Inferior parietal cortex (tissue), 1 donor: ENCODE measurements around the gene WDFY4.

Source experiments
- DNase-seq: peaks from one replicate; pipeline ENCODE4 v3.0.0-alpha.2; 2016; ENCODE audit errors: extremely low spot score

The WDFY4 gene

DNA sequence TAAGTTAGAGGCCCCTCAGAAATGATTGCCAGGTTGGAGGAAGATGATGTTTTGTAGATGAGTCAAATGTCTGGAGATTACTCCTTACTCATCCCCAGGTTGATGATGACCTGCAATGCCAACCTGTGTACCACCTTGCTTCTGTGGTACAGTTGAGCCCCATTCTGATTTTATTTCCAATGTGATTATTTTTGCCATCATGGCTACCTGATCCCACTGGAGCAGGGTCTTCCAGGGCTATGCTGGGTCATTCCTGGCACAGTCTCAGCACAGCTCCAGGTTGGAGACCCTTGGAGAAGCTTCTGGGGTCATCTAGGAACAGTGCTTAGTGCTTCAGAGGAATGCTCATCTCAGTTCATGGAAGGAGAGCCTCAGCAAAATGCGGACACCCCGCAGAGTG is 220.6 kb downstream of the WDFY4 start:
- no peak for DNase-seq

- DNase-seq: no peak
Measured at GRCh38 chr10:48906841-48907240, 222.2 kb downstream of the WDFY4 start.

DNA sequence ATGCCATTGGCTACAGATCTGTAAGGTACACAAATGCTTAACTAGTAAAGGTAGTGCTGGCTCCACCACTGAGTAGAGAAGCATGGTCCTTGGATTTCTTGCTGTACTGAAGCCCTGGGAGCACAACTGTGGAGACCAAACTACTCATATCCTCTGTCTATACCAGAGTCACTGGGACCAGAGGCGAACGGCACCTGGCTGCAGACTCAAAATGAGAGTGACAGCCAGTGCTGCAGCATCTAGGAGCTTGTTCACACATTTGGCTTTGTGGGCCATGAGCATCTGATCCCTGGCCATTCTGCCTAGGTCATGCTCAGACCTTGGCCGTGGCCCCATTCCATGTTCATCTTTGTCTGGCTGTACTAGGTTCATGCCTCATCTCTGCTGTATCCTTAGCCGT is 223.1 kb downstream of the WDFY4 start:
- no peak for DNase-seq

DNA sequence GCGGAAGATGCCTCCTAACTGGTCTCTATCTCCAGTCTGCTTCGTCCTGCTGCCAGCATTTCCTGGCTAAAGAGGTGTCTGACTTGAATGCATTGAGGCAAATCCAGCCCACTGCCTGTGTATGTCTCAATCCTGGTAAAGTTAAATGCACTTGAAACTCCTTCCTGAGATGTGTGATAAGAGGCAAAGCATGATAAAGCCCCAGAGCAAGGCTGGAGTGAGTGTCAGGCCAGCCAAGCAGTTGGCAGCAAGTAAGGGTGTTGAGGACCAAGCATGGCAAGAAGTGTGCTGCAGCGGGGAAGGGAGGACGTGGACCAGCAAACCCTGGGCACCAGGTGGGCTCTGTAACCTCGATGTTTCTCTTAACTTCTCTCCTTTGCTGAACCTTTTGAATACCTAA is 225.9 kb downstream of the WDFY4 start:
- no peak for DNase-seq

DNA sequence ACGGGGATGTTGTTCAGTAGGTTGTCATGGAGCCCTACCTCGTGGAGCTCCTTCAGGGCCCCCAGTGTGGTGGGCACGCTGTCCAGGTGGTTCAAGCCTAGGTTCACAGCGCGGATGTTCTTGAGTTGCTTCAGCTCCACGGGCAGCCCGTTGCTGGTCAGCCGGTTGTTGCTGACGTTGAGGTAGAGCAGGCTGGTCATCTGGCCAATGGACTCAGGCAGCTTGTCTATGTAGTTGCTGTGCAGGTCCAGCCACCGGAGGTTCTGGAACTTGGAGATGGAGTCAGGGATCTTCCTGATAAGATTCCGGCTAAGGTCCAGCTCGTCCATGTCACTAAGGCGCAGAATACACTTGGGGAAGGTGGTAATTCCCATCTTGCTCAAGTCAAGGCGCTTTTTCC is 229.0 kb downstream of the WDFY4 start:
- DNase-seq: no peak

DNA sequence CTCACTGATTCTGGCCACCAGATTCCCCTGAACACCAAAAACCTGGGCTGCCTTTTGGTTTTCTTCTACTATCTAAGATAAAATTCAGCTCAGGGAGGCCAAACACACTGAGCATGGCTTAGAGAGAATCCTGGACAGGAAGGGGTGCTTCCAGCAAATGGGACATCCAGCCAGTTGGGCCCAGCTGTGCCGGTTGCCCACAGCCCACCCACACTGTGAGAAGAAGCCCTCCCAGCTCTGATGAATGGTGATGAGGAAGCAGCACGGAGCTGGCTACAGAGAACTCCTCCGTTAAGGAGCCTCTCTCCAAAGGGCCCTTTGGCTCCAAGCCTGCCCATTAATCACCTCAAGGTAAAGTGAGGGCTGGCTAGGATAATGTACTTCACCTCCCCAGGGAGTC is 239.1 kb downstream of the WDFY4 start:
- no peak for DNase-seq

- DNase-seq: no peak
Measured at GRCh38 chr10:48924988-48925387, 240.3 kb downstream of the WDFY4 start.

GRCh38 chr10:48926255-48926654 is 241.6 kb downstream of the WDFY4 start:
- no peak for DNase-seq

DNA sequence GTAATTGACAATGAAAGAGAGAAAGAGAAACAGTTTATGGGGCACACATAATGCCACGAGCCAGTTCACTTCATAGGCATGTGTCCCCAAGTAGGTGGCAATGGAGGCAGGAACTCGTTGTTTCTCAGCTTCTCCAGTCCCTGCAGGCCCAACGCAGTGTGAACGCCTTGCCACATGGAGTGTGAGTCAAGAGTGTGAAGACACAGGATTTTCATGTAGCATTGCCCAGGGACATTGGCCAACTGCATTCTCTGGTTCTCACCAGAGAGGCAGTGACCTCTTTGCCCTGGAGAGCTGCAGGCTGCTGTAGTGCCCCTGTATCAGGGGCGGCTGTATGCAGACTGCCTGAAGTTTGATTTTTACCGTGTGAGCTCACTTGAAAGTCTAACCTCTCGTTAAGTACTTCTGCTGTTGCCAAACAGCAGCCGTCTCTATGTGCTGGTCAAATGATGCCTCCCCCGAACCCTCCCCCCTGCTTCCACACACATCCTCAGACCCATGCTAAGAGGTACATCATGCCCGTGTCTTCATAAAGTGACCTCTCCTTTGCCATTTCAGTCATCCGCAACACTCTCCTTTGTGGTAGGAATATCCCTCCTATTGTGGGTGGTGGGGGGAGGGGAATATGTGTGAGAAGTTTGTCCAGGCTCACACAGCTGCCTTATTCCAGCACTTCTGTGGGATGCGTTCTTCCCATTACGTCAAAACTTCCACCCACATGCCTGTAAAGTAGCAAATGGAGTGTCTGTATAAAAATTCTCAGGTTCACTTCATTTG is 242.3 kb downstream of the WDFY4 start:
- no peak for DNase-seq

DNA sequence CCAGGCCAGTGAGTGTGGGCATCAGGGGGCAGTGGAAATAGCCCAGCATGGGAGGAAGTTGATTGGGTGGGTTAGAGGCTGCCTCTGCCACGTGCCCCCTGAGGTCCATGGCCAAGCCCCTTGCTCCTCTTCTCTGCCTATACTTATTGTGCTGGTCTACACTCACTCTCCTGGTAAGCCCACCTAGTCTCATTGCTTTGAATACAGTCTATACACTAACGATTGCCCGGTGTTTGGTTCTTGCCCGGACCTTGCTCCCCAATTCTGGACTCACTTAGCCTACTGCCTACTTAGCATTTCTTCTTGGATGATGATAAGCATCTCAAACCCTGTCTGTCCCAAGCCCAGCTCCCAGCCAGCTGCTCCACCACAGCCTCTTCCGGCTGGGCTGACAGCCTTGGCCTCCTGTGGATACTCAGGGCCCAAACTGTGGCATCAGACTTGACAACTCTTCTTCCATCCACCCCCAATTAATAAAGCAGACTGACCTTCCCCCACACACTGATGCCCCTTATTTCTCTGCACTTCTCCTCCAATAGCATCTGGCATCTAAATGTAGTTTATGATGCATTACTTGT is 244.8 kb downstream of the WDFY4 start:
- DNase-seq: no peak

- DNase-seq: no peak
Measured at GRCh38 chr10:48931188-48931587, 246.5 kb downstream of the WDFY4 start.

DNA sequence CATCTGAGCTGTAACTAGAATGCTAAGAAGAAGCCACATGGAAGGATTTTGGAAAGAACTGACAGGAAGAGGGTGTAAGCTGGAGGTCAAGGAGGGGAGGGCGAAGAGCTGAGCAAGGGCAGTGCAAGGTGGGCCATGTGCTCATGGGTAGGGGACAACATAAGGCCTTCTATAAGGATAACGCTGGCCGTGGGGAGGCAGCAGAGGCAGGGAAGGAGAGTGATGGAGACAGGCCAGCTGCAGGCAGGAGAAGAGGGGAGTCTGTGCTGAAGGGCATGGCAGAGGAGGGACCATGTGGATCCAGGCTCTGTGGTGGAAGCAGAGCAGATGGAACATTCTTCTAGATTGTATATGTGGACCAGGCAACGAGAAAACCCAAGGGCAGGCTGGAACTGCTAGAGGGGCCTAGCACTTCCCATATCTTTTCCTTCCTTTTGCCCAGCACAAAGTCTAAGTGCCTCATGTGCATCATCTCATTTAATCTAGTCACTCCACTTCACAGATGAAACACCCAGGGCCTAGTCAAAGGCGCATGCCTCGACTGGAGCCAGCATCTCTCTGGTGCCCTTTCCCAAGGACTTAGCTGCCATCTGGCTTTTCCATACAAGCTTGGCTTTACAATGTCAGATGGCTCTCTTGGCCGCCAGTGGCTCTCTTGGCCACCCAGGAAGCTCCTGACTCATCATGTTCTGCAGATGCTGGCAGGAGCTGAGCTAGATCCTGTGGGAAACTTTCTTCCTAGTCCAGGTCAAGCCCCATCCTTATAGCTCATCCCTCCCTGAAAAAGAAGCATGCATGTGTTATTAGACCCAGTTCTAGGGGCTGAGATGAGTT is 248.4 kb downstream of the WDFY4 start:
- no peak for DNase-seq

DNA sequence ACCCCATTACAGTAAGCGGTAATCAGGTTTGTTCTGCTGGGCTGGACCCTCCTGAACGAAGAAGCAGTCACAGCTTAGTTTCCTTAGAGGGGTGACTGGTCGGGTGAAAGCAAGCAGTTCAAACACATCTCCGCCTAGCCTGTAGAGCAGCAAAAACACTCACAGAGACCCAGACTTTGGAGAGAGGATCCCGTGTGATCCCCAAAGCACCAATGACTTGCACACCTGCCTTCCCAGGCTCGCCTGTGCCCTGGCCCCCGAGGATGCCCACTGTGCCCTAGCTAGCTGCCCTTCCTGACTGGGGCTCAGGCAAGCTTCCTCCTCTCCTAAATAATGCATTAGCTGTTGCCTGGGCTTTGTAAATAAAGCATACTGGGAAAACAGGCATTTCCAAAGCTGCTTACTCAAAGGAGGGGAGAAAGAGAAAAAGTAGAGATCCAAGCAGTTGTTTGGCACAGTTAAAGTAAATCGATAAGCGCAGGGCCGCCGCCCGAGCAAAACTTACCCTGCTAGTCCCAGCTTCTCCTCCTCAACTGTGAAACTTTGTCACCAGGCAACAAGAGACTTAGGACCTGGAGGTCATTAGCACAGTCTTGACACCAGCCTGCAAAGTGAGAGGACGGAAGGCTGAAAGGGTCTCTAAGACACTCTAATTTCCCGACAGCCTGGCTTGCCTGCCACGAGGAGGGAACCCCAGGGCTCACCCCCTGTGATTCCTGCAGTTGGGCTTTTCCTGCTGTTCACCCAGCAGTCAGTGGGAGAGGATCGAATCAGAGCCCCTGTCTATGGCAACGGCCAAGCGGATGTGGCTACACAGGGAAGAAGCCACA is 250.2 kb downstream of the WDFY4 start:
- no peak for DNase-seq

- no peak for DNase-seq
Measured at GRCh38 chr10:48935577-48935976, 250.9 kb downstream of the WDFY4 start.

- no peak for DNase-seq
Measured at GRCh38 chr10:48937796-48938195, 253.1 kb downstream of the WDFY4 start.

- DNase-seq: no peak
Measured at GRCh38 chr10:48938281-48938680, 253.6 kb downstream of the WDFY4 start.

DNA sequence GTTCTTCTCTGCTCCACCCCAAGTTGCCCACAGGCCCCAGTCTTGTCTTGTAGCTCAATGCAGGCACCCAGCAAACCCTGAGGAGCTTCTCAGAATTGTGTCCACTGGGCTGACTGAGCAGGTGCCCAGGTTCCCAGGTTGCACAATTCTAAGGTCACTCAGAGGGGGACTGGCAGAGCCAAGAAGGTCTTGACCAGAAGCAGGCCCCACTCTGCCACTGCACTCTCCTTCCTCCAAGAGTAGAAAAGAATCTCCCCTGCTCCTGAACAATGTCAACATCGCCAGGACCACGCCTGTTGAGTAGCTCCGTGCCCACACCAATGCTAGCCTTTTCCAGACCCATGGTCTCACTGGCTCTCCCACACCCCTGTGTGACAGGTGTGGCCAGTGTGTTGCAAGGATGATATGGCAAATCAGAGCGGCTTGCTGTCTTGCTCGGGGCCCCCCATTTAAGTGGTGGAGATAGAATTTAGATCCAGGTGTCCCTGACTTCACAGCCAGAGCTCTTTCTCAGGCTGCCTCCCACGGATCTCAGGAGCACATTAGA is 254.4 kb downstream of the WDFY4 start:
- no peak for DNase-seq

DNA sequence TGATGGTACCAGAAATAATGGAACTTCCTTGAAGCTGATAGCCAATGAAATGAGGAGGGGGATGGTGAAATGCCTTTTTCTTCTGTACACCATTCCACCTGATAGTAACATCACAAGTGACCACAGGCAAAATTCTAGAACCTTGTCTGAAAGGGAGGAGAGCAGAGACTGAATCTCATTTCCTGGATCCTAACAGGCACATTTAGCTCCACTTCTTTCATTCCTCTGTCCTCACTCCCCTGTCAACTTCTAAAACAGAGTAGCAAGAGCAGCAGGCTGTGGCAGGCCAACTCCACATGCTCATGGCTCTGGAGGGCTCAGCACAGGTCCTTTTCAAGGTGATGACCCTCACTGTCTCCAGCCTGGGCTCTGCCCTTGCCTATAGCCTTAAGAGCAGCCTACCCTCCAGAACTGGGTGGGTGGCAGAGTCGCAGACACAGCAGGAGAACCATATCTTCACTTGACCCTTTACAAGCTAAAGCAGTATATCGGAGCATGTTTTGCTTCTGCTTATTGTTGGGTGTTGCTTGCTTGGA is 255.2 kb downstream of the WDFY4 start, which contains the start of gene LRRC18:
TSS of gene LRRC18 (minus strand) at position 51 of the 536 bp plus-strand sequence. CDS start 25,685 bp downstream, outside the sequence.
- DNase-seq: no peak

GRCh38 chr10:48940372-48940771 is 255.7 kb downstream of the WDFY4 start:
- no peak for DNase-seq

DNA sequence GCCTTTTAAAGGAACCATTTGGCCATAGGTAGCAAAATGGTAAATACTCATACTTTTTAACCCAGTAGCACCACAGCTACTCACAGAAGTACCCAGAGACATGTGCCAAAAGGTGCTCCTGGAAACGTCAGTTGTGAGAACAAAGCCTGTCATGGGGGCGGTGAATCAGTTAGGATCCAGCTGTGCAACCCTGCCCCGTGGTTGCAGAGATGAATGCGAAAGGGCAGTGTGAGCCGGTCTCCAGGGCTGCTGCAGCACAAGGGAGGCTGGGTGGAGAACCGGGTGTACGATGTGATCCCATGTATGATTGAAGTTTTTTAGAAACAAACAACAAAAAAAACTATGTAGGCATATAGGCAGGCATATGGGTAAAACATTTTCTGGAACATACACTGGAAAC is 256.3 kb downstream of the WDFY4 start:
- no peak for DNase-seq

- DNase-seq: no peak
Measured at GRCh38 chr10:48941427-48942075, 256.9 kb downstream of the WDFY4 start.
